ENCODE results near the gene DNAH2. TPM values are rescaled to one million over a fixed set of nuclear protein-coding genes. Genes with fewer than 3 reads are reported as not detected.
A peak's percentile ranks its signal among the peaks of the same experiment; 100 is the strongest.

The DNAH2 gene
- total RNA-seq, 4 donors from 2014 or later, result under 0.01 to 1.4 (median under 0.01) TPM

- WGBS, 2 donors, result 27 to 42% methylated on average over 1 of the region's 1 CpG
- Histone ChIP-seq H3K27ac (peak overlapping the region; percentile 93 to 99 (median 96)), H3K4me1 (peaks cover 0 to 75% (median 46%) of the 10 kb centered on the region in 4 donors), H3K36me3 (peaks cover 0 to 4% (median 0%) of the 10 kb centered on the region in 3 donors), H3K4me3 (peak overlapping the region in 2 of 4 donors; percentile 63 to 77), H3K27me3 (no peaks in the 10 kb centered on the region), H3K9me3 (no peaks in the 10 kb centered on the region)
- no peak for TF ChIP-seq EP300 (IDR thresholded peaks at IDR 0.05)
- TF ChIP-seq, protein P1, sequence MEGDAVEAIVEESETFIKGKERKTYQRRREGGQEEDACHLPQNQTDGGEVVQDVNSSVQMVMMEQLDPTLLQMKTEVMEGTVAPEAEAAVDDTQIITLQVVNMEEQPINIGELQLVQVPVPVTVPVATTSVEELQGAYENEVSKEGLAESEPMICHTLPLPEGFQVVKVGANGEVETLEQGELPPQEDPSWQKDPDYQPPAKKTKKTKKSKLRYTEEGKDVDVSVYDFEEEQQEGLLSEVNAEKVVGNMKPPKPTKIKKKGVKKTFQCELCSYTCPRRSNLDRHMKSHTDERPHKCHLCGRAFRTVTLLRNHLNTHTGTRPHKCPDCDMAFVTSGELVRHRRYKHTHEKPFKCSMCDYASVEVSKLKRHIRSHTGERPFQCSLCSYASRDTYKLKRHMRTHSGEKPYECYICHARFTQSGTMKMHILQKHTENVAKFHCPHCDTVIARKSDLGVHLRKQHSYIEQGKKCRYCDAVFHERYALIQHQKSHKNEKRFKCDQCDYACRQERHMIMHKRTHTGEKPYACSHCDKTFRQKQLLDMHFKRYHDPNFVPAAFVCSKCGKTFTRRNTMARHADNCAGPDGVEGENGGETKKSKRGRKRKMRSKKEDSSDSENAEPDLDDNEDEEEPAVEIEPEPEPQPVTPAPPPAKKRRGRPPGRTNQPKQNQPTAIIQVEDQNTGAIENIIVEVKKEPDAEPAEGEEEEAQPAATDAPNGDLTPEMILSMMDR (IDR thresholded peaks at IDR 0.05), result no peak
- TF ChIP-seq POLR2A (IDR thresholded peaks at IDR 0.05), result no peak
- DNase-seq (ENCODE audit: low spot score in 2 of 2), result no peak
Observed at GRCh38 chr17:7840875-7841274, 123.3 kb downstream of the DNAH2 start.

DNA sequence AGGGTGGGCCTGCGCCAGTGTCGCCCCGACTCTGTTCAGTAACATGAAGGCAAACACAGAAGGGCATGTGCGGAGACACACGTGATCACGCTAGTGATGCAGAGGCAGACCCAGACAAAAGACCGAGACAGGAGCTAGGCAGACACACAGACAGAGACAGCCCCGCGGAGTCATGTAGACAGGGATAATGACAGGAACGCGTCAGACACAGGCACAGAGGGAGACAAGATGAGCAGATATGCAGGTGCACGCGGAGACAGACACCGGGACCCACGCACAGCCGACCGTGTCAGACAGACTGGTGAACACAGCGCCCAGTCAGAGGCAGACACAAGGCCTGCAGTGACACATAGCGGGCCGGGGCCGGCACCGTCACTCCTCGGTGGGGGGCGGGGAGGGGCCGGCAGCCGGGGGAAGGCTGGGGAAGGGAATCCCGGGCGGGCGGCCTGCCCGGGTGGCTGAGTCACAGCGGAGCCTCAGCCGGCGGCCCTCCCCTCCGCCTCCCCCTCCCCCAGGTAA, 123.9 kb downstream of the DNAH2 start:
- peak in 1 of 2 donors; percentile 53 for TF ChIP-seq POLR2A (IDR thresholded peaks at IDR 0.05)
- TF ChIP-seq EP300 (IDR thresholded peaks at IDR 0.05), result no peak
- TF ChIP-seq, protein P1 (IDR thresholded peaks at IDR 0.05), result peak in 2 of 5 experiments; percentile 21 to 29
- Histone ChIP-seq H3K27ac (peak overlapping the region; percentile 93 to 99 (median 96)), H3K36me3 (peaks cover 0 to 10% (median 0%) of the 10 kb centered on the region in 3 donors), H3K9me3 (no peaks in the 10 kb centered on the region), H3K27me3 (no peaks in the 10 kb centered on the region), H3K4me1 (peaks cover 0 to 76% (median 42%) of the 10 kb centered on the region in 4 donors), H3K4me3 (peak overlapping the region; percentile 59 to 77 (median 63))
- peak; percentile 78 to 79 for DNase-seq (ENCODE audit: low spot score in 2 of 2)
- 2 to 4% methylated on average over 14 to 25 of the region's 34 CpGs for WGBS, 2 donors

GRCh38 chr17:7841915-7842379, 124.4 kb downstream of the DNAH2 start:
- H3K27me3 ChIP-seq, result no peaks in the 10 kb centered on the region
- peak; percentile 85 to 89 for DNase-seq (ENCODE audit: low spot score in 2 of 2)
- TF ChIP-seq, protein P1 (IDR thresholded peaks at IDR 0.05), result peak in 3 of 5 experiments; percentile 2 to 43 (median 33)
- peak; percentile 51 to 78 for TF ChIP-seq EP300 (IDR thresholded peaks at IDR 0.05)
- TF ChIP-seq POLR2A (IDR thresholded peaks at IDR 0.05), result no peak
- H3K4me3 ChIP-seq, result peak overlapping the region; percentile 59 to 77 (median 63)
- WGBS, 2 donors, result 0 to 2% methylated on average over 25 to 42 of the region's 46 CpGs
- no peaks in the 10 kb centered on the region for H3K9me3 ChIP-seq
- peaks cover 0 to 15% (median 0%) of the 10 kb centered on the region in 3 donors for H3K36me3 ChIP-seq
- H3K4me1 ChIP-seq, result peaks cover 0 to 73% (median 37%) of the 10 kb centered on the region in 4 donors
- peak overlapping the region; percentile 93 to 99 (median 96) for H3K27ac ChIP-seq

- peak; percentile 55 to 79 for DNase-seq (ENCODE audit: low spot score in 2 of 2)
- H3K27me3 ChIP-seq, result no peaks in the 10 kb centered on the region
- H3K4me3 ChIP-seq, result peak overlapping the region; percentile 59 to 77 (median 63)
- no peaks in the 10 kb centered on the region for H3K9me3 ChIP-seq
- peaks cover 0 to 22% (median 5%) of the 10 kb centered on the region in 3 donors for H3K36me3 ChIP-seq
- TF ChIP-seq, protein P1 (IDR thresholded peaks at IDR 0.05), result peak in 1 of 5 experiments; percentile 13
- TF ChIP-seq POLR2A (IDR thresholded peaks at IDR 0.05), result peak in 1 of 2 donors; percentile 45
- TF ChIP-seq EP300 (IDR thresholded peaks at IDR 0.05), result peak in 1 of 2 donors; percentile 79
- 0% methylated on average over 47 of the region's 47 CpGs for WGBS, 2 donors
- H3K27ac ChIP-seq, result peak overlapping the region; percentile 93 to 99 (median 96)
- peaks cover 0 to 66% (median 30%) of the 10 kb centered on the region in 4 donors for H3K4me1 ChIP-seq
Observed at GRCh38 chr17:7842380-7843256, 125.1 kb downstream of the DNAH2 start.

All from tibial nerve (tissue), 4 donors.